ENCODE measurements around the gene RAPGEF4. TPM values are rescaled to one million over a fixed set of nuclear protein-coding genes. Genes with fewer than 3 reads are reported as not detected.

The RAPGEF4 gene
- total and polyA plus RNA-seq, 2 donors (not counting 1 experiment from before 2014, with no cell fraction given), result 0.22 to 0.30 TPM

DNA sequence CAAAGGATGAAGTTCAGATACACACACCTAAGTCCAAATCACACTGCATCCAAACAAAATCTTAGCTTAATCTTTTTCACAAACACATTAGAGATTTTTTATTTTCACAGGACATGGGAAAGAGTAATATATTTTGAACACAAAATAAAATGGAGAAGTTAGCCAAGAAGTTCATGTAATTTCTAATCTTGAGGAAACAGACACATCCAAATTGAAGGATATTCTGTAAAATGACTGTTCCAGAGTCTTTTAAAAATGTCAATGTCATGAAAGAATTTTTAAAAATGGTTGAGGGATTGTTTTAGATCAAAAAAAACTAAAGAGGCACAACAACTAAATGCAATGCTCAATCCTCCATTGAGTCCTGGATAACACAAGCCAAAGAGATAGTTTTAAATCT is 12.4 kb upstream of the RAPGEF4 start:
- Mint-ChIP-seq H3K9me3 (ENCODE audit: insufficient read depth) (no peaks in the 10 kb centered on the region), H3K27me3 (peaks cover 9% of the 10 kb centered on the region), H3K4me1 (no peaks in the 10 kb centered on the region), H3K27ac (no peak overlapping the region), H3K4me3 (no peak overlapping the region)
- TF ChIP-seq EZH2 (IDR thresholded peaks at IDR 0.05; ENCODE audit: borderline replicate concordance, insufficient read depth, low read depth, low read length, poor library complexity, severe bottlenecking), result no peak
- TF ChIP-seq, protein P1, sequence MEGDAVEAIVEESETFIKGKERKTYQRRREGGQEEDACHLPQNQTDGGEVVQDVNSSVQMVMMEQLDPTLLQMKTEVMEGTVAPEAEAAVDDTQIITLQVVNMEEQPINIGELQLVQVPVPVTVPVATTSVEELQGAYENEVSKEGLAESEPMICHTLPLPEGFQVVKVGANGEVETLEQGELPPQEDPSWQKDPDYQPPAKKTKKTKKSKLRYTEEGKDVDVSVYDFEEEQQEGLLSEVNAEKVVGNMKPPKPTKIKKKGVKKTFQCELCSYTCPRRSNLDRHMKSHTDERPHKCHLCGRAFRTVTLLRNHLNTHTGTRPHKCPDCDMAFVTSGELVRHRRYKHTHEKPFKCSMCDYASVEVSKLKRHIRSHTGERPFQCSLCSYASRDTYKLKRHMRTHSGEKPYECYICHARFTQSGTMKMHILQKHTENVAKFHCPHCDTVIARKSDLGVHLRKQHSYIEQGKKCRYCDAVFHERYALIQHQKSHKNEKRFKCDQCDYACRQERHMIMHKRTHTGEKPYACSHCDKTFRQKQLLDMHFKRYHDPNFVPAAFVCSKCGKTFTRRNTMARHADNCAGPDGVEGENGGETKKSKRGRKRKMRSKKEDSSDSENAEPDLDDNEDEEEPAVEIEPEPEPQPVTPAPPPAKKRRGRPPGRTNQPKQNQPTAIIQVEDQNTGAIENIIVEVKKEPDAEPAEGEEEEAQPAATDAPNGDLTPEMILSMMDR (IDR thresholded peaks at IDR 0.05), result no peak
- H3K9ac ChIP-seq (ENCODE audit: low read length), result no peak overlapping the region
- ATAC-seq (ENCODE audit: low read depth), result no peak
- DNase-seq, result no peak
- no peak overlapping the region for H2AFZ ChIP-seq (ENCODE audit: insufficient read depth, low read depth, low read length, poor library complexity, severe bottlenecking)
- ChIA-PET CTCF (no interaction called here), POLR2A (no interaction called here)
- H3K4me3 ChIP-seq (ENCODE audit: control extremely low read depth in 1 of 5, extremely low read depth in 1 of 5, insufficient read depth in 1 of 5, low read depth in 2 of 5, low read length in 4 of 5), result no peak overlapping the region
- intact Hi-C loops (cut with micrococcal nuclease), result no loop called here
- no peak overlapping the region for H3K27ac ChIP-seq (ENCODE audit: low read length in 2 of 2)
- H3K79me2 ChIP-seq (ENCODE audit: control insufficient read depth, insufficient read depth, low read length), result no peaks in the 10 kb centered on the region
- no peaks in the 10 kb centered on the region for H3K27me3 ChIP-seq (replicated peaks in 1 of 4; ENCODE audit: control extremely low read depth in 1 of 4, control insufficient read depth in 3 of 4, insufficient read depth in 4 of 4, low read length in 3 of 4)
- H3K4me2 ChIP-seq (replicated peaks; ENCODE audit: low read depth, low read length, poor library complexity, severe bottlenecking), result no peak overlapping the region
- H3K9me3 ChIP-seq (ENCODE audit: control extremely low read depth in 1 of 3, control insufficient read depth in 2 of 3, insufficient read depth in 1 of 3, low read length in 2 of 3), result no peaks in the 10 kb centered on the region
- no peaks in the 10 kb centered on the region for H3K4me1 ChIP-seq (ENCODE audit: control insufficient read depth in 2 of 2, insufficient read depth in 2 of 2, low read length in 2 of 2)
- H3K36me3 ChIP-seq (replicated peaks in 1 of 2; ENCODE audit: control extremely low read depth in 1 of 2, control insufficient read depth in 1 of 2, extremely low read depth in 1 of 2, insufficient read depth in 2 of 2, low read length in 1 of 2), result no peaks in the 10 kb centered on the region
- no peaks in the 10 kb centered on the region for H4K20me1 ChIP-seq (ENCODE audit: control insufficient read depth, insufficient read depth, low read length, poor library complexity, severe bottlenecking)

DNA sequence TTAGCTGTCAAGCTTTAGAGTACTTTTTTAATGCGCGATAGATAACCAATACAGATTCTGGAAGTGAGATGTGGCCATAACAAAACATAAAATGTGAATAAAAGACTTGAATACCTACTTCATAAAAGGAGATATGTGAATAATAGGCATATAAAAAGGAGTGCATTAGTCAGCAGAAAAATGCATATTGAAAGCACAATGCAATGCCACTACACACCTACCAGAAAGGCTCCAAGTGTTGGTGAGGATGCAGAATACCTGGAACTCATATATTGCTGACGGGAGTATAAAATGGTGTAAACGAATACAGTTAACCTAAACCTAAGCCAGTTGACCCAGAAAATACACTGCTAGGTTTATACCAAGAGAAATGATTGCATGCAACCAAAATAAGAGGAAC is 10.9 kb upstream of the RAPGEF4 start:
- Histone ChIP-seq H3K9me3 (ENCODE audit: control extremely low read depth in 1 of 3, control insufficient read depth in 2 of 3, insufficient read depth in 1 of 3, low read length in 2 of 3) (no peaks in the 10 kb centered on the region), H3K4me3 (ENCODE audit: control extremely low read depth in 1 of 5, extremely low read depth in 1 of 5, insufficient read depth in 1 of 5, low read depth in 2 of 5, low read length in 4 of 5) (no peak overlapping the region), H3K36me3 (replicated peaks in 1 of 2; ENCODE audit: control extremely low read depth in 1 of 2, control insufficient read depth in 1 of 2, extremely low read depth in 1 of 2, insufficient read depth in 2 of 2, low read length in 1 of 2) (no peaks in the 10 kb centered on the region), H3K9ac (ENCODE audit: low read length) (no peak overlapping the region), H3K27me3 (replicated peaks in 1 of 4; ENCODE audit: control extremely low read depth in 1 of 4, control insufficient read depth in 3 of 4, insufficient read depth in 4 of 4, low read length in 3 of 4) (no peaks in the 10 kb centered on the region), H3K4me2 (replicated peaks; ENCODE audit: low read depth, low read length, poor library complexity, severe bottlenecking) (no peak overlapping the region), H2AFZ (ENCODE audit: insufficient read depth, low read depth, low read length, poor library complexity, severe bottlenecking) (no peak overlapping the region), H3K79me2 (ENCODE audit: control insufficient read depth, insufficient read depth, low read length) (no peaks in the 10 kb centered on the region), H3K4me1 (ENCODE audit: control insufficient read depth in 2 of 2, insufficient read depth in 2 of 2, low read length in 2 of 2) (no peaks in the 10 kb centered on the region), H4K20me1 (ENCODE audit: control insufficient read depth, insufficient read depth, low read length, poor library complexity, severe bottlenecking) (no peaks in the 10 kb centered on the region), H3K27ac (ENCODE audit: low read length in 2 of 2) (no peak overlapping the region)
- TF ChIP-seq, protein P1 (IDR thresholded peaks at IDR 0.05), result no peak
- TF ChIP-seq EZH2 (IDR thresholded peaks at IDR 0.05; ENCODE audit: borderline replicate concordance, insufficient read depth, low read depth, low read length, poor library complexity, severe bottlenecking), result no peak
- ChIA-PET POLR2A (no interaction called here), CTCF (no interaction called here)
- Mint-ChIP-seq H3K27me3 (peaks cover 11% of the 10 kb centered on the region), H3K4me3 (no peak overlapping the region), H3K27ac (no peak overlapping the region), H3K4me1 (no peaks in the 10 kb centered on the region), H3K9me3 (ENCODE audit: insufficient read depth) (no peaks in the 10 kb centered on the region)
- intact Hi-C loops (cut with micrococcal nuclease), result no loop called here
- WGBS (ENCODE audit: insufficient coverage), result no CpG with 5 or more reads among the region's 4 CpGs
- DNase-seq, result no peak
- ATAC-seq (ENCODE audit: low read depth), result no peak

Measured in B cell (primary cell).